ENCODE data around the gene MMP7.

Gene MMP7

GRCh38 chr11:102491969-102492368 is 38.6 kb downstream of the MMP7 start:
- no peak for DNase-seq

- no peak for DNase-seq
Measured at GRCh38 chr11:102489186-102490145, 41.1 kb downstream of the MMP7 start.

GRCh38 chr11:102488208-102488607 is 42.3 kb downstream of the MMP7 start:
- DNase-seq: no peak

GRCh38 chr11:102487214-102487613 is 43.3 kb downstream of the MMP7 start:
- DNase-seq: no peak

GRCh38 chr11:102486584-102486983 is 44.0 kb downstream of the MMP7 start:
- no peak for DNase-seq

GRCh38 chr11:102485095-102485722 is 45.3 kb downstream of the MMP7 start:
- no peak for DNase-seq

- no peak for DNase-seq
Measured at GRCh38 chr11:102482433-102482832, 48.1 kb downstream of the MMP7 start.

GRCh38 chr11:102479733-102480132 is 50.8 kb downstream of the MMP7 start:
- DNase-seq: no peak

GRCh38 chr11:102478673-102479299 is 51.8 kb downstream of the MMP7 start:
- DNase-seq: no peak

GRCh38 chr11:102476812-102477211 is 53.7 kb downstream of the MMP7 start:
- DNase-seq: no peak

- no peak for DNase-seq
Measured at GRCh38 chr11:102476069-102476468, 54.5 kb downstream of the MMP7 start.

GRCh38 chr11:102473543-102473942 is 57.0 kb downstream of the MMP7 start:
- DNase-seq: no peak

GRCh38 chr11:102472127-102472526 is 58.4 kb downstream of the MMP7 start:
- DNase-seq: no peak

- DNase-seq: no peak
Measured at GRCh38 chr11:102471474-102471873, 59.1 kb downstream of the MMP7 start.
